CD14-positive monocyte (primary cell): Measurements from ENCODE around the gene AGAP9. TPM values are rescaled to one million over a fixed set of nuclear protein-coding genes. Genes with fewer than 3 reads are reported as not detected.
"Not testable (repeated sequence)": the region's sequence is repeated elsewhere in the genome, so short reads cannot be mapped to it uniquely, and the experiment has no call there.

Experiments used
- DNase-seq, 3 donors: peaks; one replicate each; pipeline ENCODE4 v3.0.0-alpha.2; 2011 to 2022
- H2AFZ ChIP-seq: 2 replicates; pipeline ENCODE4 v1.6.0; 2012; ENCODE audit warnings: mild to moderate bottlenecking, low read depth, low read length, inconsistent platforms; ENCODE audit not compliant: insufficient read depth, poor library complexity, severe bottlenecking
- H3K27ac ChIP-seq, 2 donors: 1 replicate in 1 of 2; 2 replicates in 1 of 2; pipeline ENCODE4 v1.5.1; 2012 to 2013; ENCODE audit warnings: low read length in 2 of 2, control low read depth in 1 of 2, inconsistent platforms in 1 of 2, low read depth in 1 of 2, mild to moderate bottlenecking in 1 of 2
- H3K27me3 ChIP-seq, 2 donors: one replicate each; pipeline versions ENCODE4 v1.6.0 to v1.6.1; 2011 to 2013; ENCODE audit warnings: low read length in 2 of 2; ENCODE audit not compliant: control insufficient read depth in 2 of 2, insufficient read depth in 2 of 2
- H3K36me3 ChIP-seq, 2 donors: replicated peaks in 1 of 2; 1 replicate in 1 of 2; 2 replicates in 1 of 2; pipeline versions ENCODE4 v1.5.1 to v1.6.1; 2012 to 2013; ENCODE audit warnings: low read length in 2 of 2, control low read depth in 1 of 2, inconsistent platforms in 1 of 2, mild to moderate bottlenecking in 1 of 2; ENCODE audit not compliant: insufficient read depth in 2 of 2, control insufficient read depth in 1 of 2
- H3K4me1 ChIP-seq, 2 donors: 1 replicate in 1 of 2; 2 replicates in 1 of 2; pipeline versions ENCODE4 v1.5.1 to v1.6.1; 2012 to 2013; ENCODE audit warnings: low read length in 2 of 2, control low read depth in 1 of 2, inconsistent platforms in 1 of 2, mild to moderate bottlenecking in 1 of 2, moderate library complexity in 1 of 2; ENCODE audit not compliant: insufficient read depth in 2 of 2, control insufficient read depth in 1 of 2
- H3K4me2 ChIP-seq: replicated peaks from 2 replicates; pipeline ENCODE3; 2012; ENCODE audit warnings: low read length, moderate library complexity, mild to moderate bottlenecking; ENCODE audit not compliant: poor library complexity, severe bottlenecking; ENCODE audit errors: extremely low read depth
- H3K4me3 ChIP-seq, 3 experiments: fragments of 200-600 bp in 1 of 3; sonication (generic) in 1 of 3; replicated peaks in 1 of 3; 1 replicate in 2 of 3; 2 replicates in 1 of 3; pipeline ENCODE4 v1.5.1; 2011 to 2013; ENCODE audit warnings: low read length in 3 of 3, mild to moderate bottlenecking in 3 of 3, control low read depth in 2 of 3, low read depth in 2 of 3, inconsistent platforms in 1 of 3, moderate library complexity in 1 of 3
- H3K79me2 ChIP-seq: 2 replicates; pipeline ENCODE4 v1.6.0; 2012; ENCODE audit warnings: mild to moderate bottlenecking, control low read depth, inconsistent platforms, low read length, moderate library complexity; ENCODE audit not compliant: insufficient read depth
- H3K9ac ChIP-seq: 2 replicates; pipeline ENCODE4 v1.6.0; 2017; ENCODE audit warnings: low read length, mild to moderate bottlenecking; ENCODE audit not compliant: insufficient read depth, poor library complexity, severe bottlenecking
- H3K9me3 ChIP-seq, 2 donors: replicated peaks in 1 of 2; 1 replicate in 1 of 2; 2 replicates in 1 of 2; pipeline versions ENCODE4 v1.5.1 to v1.6.1; 2012 to 2013; ENCODE audit warnings: low read length in 2 of 2, control low read depth in 1 of 2; ENCODE audit not compliant: control insufficient read depth in 1 of 2, insufficient read depth in 1 of 2
- H4K20me1 ChIP-seq: 2 replicates; pipeline ENCODE4 v1.6.0; 2012; ENCODE audit warnings: mild to moderate bottlenecking, low read length, control low read depth, moderate library complexity; ENCODE audit not compliant: insufficient read depth
- H3K27ac Mint-ChIP-seq, 7 donors: one replicate each; pipeline ENCODE4 v1.8.0; 2020; ENCODE audit warnings: mild to moderate bottlenecking in 7 of 7, mixed read lengths in 7 of 7, moderate library complexity in 6 of 7, inconsistent platforms in 2 of 7
- H3K27me3 Mint-ChIP-seq, 3 donors: one replicate each; pipeline ENCODE4 v1.8.0; 2021 to 2022; ENCODE audit warnings: low read depth in 3 of 3, mild to moderate bottlenecking in 3 of 3, mixed read lengths in 3 of 3, moderate library complexity in 3 of 3, inconsistent platforms in 1 of 3
- H3K36me3 Mint-ChIP-seq, 2 donors: one replicate each; pipeline ENCODE4 v1.8.0; 2020; ENCODE audit warnings: mixed read lengths in 2 of 2, inconsistent platforms in 1 of 2, mild to moderate bottlenecking in 1 of 2
- H3K4me1 Mint-ChIP-seq: one replicate; pipeline ENCODE4 v1.8.0; 2020; ENCODE audit warnings: mild to moderate bottlenecking, mixed read lengths
- H3K4me3 Mint-ChIP-seq, 2 donors: one replicate each; pipeline ENCODE4 v1.8.0; 2020; ENCODE audit warnings: mild to moderate bottlenecking in 2 of 2, mixed read lengths in 2 of 2, moderate library complexity in 1 of 2
- H3K9me3 Mint-ChIP-seq, 7 donors: one replicate each; pipeline ENCODE4 v1.8.0; 2020 to 2022; ENCODE audit warnings: mixed read lengths in 7 of 7, mild to moderate bottlenecking in 6 of 7, moderate library complexity in 6 of 7, inconsistent platforms in 2 of 7
- WGBS: methylation state at CpG from one replicate; pipeline ENCODE4 v1.1.5; 2013; ENCODE audit warnings: missing lambda C conversion rate; ENCODE audit not compliant: insufficient coverage; 5-methylcytosine and 5-hydroxymethylcytosine counted together
- intact Hi-C, 2 donors: fragments of 100-400 bp; cut with micrococcal nuclease; formaldehyde crosslinking; loops; one replicate each; pipeline versions ENCODE4 v1.15.0 to v1.15.1; 2023
- polyA plus RNA-seq, 3 donors: library from polyadenylated mRNA; depleted of rRNA in 1 of 3; unstranded in 2 of 3; stranded (reverse) in 1 of 3; fragments of 300-500 nt in 2 of 3; fragments of >200 nt in 1 of 3; fragmentation: Illumina TruSeq in 2 of 3; gene quantifications; 1 replicate in 2 of 3; 2 replicates in 1 of 3; pipeline ENCODE4 v1.2.3, GENCODE V29; 2012 to 2021
- TF ChIP-seq, protein P1 (sequence below): fragments of 200-600 bp; IDR thresholded peaks from one replicate; pipeline ENCODE4 v1.8.0; 2022; ENCODE audit warnings: antibody characterized with exemption, mild to moderate bottlenecking

AGAP9 gene
- polyA plus RNA-seq, 3 donors, result 0.24 to 11.2 TPM; not detected in 1

DNA sequence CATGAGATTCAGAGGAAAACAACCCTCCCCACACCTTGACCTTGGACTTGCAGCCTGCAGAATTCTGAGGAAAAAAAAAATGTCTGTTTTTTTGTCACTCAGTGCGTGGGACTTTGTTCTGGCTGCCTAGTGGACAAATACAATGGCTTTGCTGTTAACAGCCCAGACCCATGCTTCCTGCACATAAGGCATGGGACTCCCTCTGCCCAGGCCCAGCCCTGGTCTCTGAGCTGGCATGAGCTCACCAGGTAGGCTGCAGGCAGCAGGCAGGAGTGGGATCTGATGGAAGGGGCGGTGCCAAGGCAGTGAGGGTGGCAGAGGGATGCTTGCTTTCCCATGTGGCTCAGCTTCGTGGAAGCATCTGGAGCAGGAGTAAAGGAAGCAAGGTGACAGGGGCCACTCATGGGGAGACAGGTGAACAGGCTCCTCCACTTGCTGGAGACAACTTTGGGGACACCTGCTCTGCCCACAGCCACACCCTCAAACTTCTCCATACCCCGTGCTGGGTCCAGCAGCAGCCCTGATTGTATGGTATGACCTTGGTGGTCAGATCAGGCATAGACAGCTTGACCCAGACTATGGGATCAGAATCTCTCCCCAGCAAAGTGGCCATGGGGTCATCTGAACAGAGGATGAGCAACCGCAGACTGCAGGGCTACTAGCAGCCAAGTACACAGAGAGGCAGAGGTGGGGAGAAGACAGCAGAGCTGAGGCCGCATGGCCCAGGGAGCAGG lies 66.5 kb downstream of the AGAP9 start:
- Mint-ChIP-seq H3K4me1 (peaks cover 6% of the 10 kb centered on the region), H3K4me3 (no peak overlapping the region), H3K36me3 (no peaks in the 10 kb centered on the region), H3K27ac (no peak overlapping the region), H3K27me3 (peaks cover 4 to 12% (median 5%) of the 10 kb centered on the region in 3 donors), H3K9me3 (peaks cover 0 to 2% (median 0%) of the 10 kb centered on the region in 7 donors)
- no peaks in the 10 kb centered on the region for H3K27me3 ChIP-seq
- no peaks in the 10 kb centered on the region for H3K79me2 ChIP-seq
- no peaks in the 10 kb centered on the region for H4K20me1 ChIP-seq
- 89% methylated on average over 3 of the region's 6 CpGs for WGBS
- no peaks in the 10 kb centered on the region for H3K9me3 ChIP-seq
- no peak for DNase-seq
- no peak overlapping the region for H2AFZ ChIP-seq
- no peak overlapping the region for H3K27ac ChIP-seq
- no peaks in the 10 kb centered on the region for H3K4me1 ChIP-seq
- H3K9ac ChIP-seq, result no peak overlapping the region
- H3K4me2 ChIP-seq, result no peak overlapping the region
- TF ChIP-seq, protein P1, sequence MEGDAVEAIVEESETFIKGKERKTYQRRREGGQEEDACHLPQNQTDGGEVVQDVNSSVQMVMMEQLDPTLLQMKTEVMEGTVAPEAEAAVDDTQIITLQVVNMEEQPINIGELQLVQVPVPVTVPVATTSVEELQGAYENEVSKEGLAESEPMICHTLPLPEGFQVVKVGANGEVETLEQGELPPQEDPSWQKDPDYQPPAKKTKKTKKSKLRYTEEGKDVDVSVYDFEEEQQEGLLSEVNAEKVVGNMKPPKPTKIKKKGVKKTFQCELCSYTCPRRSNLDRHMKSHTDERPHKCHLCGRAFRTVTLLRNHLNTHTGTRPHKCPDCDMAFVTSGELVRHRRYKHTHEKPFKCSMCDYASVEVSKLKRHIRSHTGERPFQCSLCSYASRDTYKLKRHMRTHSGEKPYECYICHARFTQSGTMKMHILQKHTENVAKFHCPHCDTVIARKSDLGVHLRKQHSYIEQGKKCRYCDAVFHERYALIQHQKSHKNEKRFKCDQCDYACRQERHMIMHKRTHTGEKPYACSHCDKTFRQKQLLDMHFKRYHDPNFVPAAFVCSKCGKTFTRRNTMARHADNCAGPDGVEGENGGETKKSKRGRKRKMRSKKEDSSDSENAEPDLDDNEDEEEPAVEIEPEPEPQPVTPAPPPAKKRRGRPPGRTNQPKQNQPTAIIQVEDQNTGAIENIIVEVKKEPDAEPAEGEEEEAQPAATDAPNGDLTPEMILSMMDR, result no peak
- intact Hi-C loops, result no loop called here
- no peaks in the 10 kb centered on the region for H3K36me3 ChIP-seq
- no peak overlapping the region for H3K4me3 ChIP-seq

DNA sequence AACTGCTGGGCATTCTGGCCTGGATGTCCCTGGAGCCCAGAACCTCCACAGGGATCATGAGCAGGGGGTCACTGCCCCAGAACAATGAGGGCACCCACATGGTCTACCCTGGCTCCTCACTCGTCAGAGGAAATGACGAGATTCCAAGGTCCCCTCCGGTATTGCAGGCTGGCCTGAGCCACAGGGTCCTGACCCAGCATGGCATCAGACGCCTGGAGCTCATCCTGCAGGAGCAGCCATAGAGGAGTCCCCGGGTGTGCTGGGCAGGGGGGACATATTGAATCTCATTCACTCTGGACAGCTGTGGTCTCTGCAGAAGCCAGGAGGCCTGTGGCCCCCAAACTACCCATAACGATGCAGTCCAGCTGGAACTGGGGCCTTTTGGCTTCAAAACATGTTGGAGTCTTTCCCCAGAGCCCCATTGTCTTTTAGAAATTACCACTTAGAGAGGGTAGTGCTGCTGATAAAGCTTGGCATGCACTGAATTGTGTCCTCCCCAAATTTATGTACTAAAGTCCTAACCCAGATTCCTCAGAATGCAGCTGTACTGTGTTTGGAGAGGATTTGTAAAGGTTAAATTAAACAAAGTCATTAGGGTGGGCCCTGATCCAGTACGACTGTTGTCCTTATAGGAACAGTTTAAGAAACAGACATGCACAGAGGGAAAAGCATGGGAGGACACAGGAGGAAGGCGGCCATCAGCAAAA lies 67.2 kb downstream of the AGAP9 start:
- Mint-ChIP-seq H3K36me3 (no peaks in the 10 kb centered on the region), H3K27ac (no peak overlapping the region), H3K27me3 (peaks cover 4 to 9% (median 5%) of the 10 kb centered on the region in 3 donors), H3K4me1 (peaks cover 3% of the 10 kb centered on the region), H3K4me3 (no peak overlapping the region), H3K9me3 (peaks cover 0 to 2% (median 0%) of the 10 kb centered on the region in 7 donors)
- Histone ChIP-seq H3K9ac (no peak overlapping the region), H3K27ac (no peak overlapping the region), H3K4me3 (no peak overlapping the region), H3K4me2 (no peak overlapping the region), H3K4me1 (no peaks in the 10 kb centered on the region), H3K36me3 (no peaks in the 10 kb centered on the region), H3K27me3 (no peaks in the 10 kb centered on the region), H3K79me2 (no peaks in the 10 kb centered on the region), H2AFZ (no peak overlapping the region), H4K20me1 (no peaks in the 10 kb centered on the region), H3K9me3 (no peaks in the 10 kb centered on the region)
- intact Hi-C loops, result no loop called here
- DNase-seq, result no peak
- WGBS, result 90% methylated on average over 5 of the region's 8 CpGs
- TF ChIP-seq, protein P1, result no peak

DNA sequence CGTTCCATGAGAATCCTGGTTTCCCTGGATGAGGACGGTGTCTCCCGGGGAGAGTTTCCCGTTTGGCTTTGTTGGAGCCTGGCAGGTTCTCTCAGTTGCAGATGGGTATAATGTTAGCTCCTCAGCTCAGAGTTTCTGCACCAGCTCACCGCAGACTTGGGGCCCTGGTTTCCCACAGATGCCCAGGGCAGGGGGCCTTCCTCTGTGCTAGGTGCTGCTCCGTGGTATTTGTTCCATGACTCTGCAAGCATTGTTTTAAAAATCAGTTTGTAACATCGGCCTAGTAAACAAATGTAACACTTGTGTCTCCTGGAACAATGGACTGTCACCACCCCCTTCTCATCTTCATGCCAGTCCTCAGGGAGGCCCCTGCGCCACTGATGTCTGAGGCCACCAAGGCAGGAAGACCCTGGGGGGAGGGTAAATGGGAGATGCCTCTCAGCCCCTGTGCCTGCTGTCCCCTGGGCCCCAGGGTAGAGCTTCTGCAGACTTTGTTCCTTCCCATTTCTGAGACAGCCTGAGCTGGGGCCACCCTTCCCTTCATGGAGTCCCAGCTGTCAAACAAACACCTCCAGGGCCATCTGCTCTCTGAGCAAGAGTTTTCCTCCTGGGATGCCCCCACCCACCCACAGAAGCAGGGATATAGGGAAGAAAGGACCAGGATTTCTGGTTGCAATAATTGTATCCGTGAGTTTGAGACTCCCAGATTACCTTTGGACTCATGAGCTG lies 67.9 kb downstream of the AGAP9 start:
- H3K9me3 ChIP-seq, H3K27ac Mint-ChIP-seq, H3K4me1 ChIP-seq, H3K4me3 ChIP-seq, H2AFZ ChIP-seq, H3K4me2 ChIP-seq, intact Hi-C loops, H3K27ac ChIP-seq, H3K36me3 Mint-ChIP-seq, H3K9me3 Mint-ChIP-seq, H3K27me3 ChIP-seq, H3K4me1 Mint-ChIP-seq, H3K36me3 ChIP-seq, H4K20me1 ChIP-seq, H3K4me3 Mint-ChIP-seq, H3K79me2 ChIP-seq, DNase-seq, H3K27me3 Mint-ChIP-seq, H3K9ac ChIP-seq: not testable (repeated sequence)
- 57% methylated on average over 7 of the region's 9 CpGs for WGBS
